T-helper 1 cell treated with Interleukin-12 subunit alpha and Interleukin-12 subunit beta and Interleukin-4 antibody, amounts not matched to agents 30 ng/mL and 1 ng/mL, for 36 hours (primary cell): ENCODE data around the gene UACA. TPM values are rescaled to one million over a fixed set of nuclear protein-coding genes. Genes with fewer than 3 reads are reported as not detected.
"Not testable (repeated sequence)": the region's sequence is repeated elsewhere in the genome, so short reads cannot be mapped to it uniquely, and the experiment has no call there.

Source experiments
- intact Hi-C: fragments of 100-400 bp; cut with micrococcal nuclease; formaldehyde crosslinking; loops from one replicate; pipeline ENCODE4 v1.15.1; 2024
- total RNA-seq: library from RNA; stranded (reverse); gene quantifications from 2 replicates; pipeline ENCODE4 v1.2.3, GENCODE V29; 2022

Gene UACA
- total RNA-seq, 1 donor from 2014 or later: 0.66 TPM

GRCh38 chr15:70633103-70633831 is 130.1 kb downstream of the UACA start:
- intact Hi-C loops: no loop called here

- intact Hi-C loops: no loop called here
Measured at GRCh38 chr15:70632491-70633102, 130.8 kb downstream of the UACA start.

- intact Hi-C loops: no loop called here
Measured at GRCh38 chr15:70632079-70632478, 131.3 kb downstream of the UACA start.

- intact Hi-C loops: no loop called here
Measured at GRCh38 chr15:70629735-70630273, 133.6 kb downstream of the UACA start.

- intact Hi-C loops: no loop called here
Measured at GRCh38 chr15:70628549-70628896, 134.8 kb downstream of the UACA start.

- intact Hi-C loops: no loop called here
Measured at GRCh38 chr15:70627734-70628548, 135.4 kb downstream of the UACA start.

GRCh38 chr15:70627322-70627721 is 136.0 kb downstream of the UACA start:
- intact Hi-C loops: no loop called here

- intact Hi-C loops: no loop called here
Measured at GRCh38 chr15:70625438-70625837, 137.9 kb downstream of the UACA start.

- intact Hi-C loops: no loop called here
Measured at GRCh38 chr15:70625011-70625410, 138.3 kb downstream of the UACA start.

- intact Hi-C loops: no loop called here
Measured at GRCh38 chr15:70618929-70619328, 144.4 kb downstream of the UACA start.

GRCh38 chr15:70617911-70618287 is 145.5 kb downstream of the UACA start:
- intact Hi-C loops: no loop called here

GRCh38 chr15:70617076-70617910 is 146.1 kb downstream of the UACA start:
- intact Hi-C loops: no loop called here

- intact Hi-C loops: not testable (repeated sequence)
Measured at GRCh38 chr15:70616311-70616756, 147.0 kb downstream of the UACA start.

- intact Hi-C loops: no loop called here
Measured at GRCh38 chr15:70615435-70616310, 147.7 kb downstream of the UACA start.

- intact Hi-C loops: no loop called here
Measured at GRCh38 chr15:70614221-70614620, 149.1 kb downstream of the UACA start.

GRCh38 chr15:70613271-70613670 is 150.1 kb downstream of the UACA start:
- intact Hi-C loops: no loop called here

GRCh38 chr15:70611286-70611685 is 152.1 kb downstream of the UACA start:
- intact Hi-C loops: no loop called here

- intact Hi-C loops: no loop called here
Measured at GRCh38 chr15:70610541-70610940, 152.8 kb downstream of the UACA start.

- intact Hi-C loops: no loop called here
Measured at GRCh38 chr15:70609889-70610288, 153.5 kb downstream of the UACA start.

- intact Hi-C loops: no loop called here
Measured at GRCh38 chr15:70608144-70608543, 155.2 kb downstream of the UACA start.
